ENCODE measurements around the gene IGSF11.

- no peak for TF ChIP-seq CTCF (IDR thresholded peaks at IDR 0.05)
- TF ChIP-seq POLR2A (IDR thresholded peaks at IDR 0.05) = no peak
Measured at GRCh38 chr3:118868051-118868450, 166.6 kb downstream of the IGSF11 start.
